Measurements from ENCODE around the gene CHAF1A.

Gene CHAF1A

DNA sequence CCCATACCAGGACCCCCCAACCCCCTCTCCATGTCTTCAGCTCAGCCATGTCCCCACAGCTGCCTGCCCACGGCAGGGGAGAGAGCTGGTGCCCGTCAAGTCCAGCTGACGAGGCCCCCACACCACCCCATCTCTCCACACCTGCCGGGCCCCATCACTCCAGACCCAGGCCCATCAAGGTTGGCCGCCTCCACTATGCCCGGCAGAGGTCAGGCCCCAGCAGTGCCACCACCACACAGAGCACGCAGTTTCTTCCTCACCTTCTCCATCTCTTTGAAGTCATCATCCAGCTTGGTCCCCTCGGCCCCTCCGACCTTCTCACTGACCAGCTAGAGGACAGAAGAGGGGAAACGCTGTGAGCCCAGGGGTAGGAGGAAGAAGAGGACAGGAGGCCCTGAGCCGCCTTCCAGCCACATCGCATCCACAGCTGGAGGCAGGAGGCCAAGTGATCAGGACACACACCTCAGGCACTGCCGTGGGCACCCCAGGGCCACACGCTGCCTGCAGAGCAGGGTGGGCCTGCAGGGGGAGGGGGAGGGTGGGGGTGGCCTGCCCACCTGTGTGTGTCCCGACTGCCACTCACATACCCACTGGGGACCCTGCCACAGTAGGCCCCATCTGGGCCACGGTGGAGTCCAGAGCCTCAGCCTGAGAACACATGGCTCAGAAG lies 35.6 kb upstream of the CHAF1A start:
- no peak for DNase-seq

- no peak for DNase-seq
These were observed 35.1 kb upstream of the CHAF1A start for GRCh38 chr19:4367336-4367723.

- no peak for DNase-seq
These were observed 34.7 kb upstream of the CHAF1A start for GRCh38 chr19:4367781-4368127.

DNA sequence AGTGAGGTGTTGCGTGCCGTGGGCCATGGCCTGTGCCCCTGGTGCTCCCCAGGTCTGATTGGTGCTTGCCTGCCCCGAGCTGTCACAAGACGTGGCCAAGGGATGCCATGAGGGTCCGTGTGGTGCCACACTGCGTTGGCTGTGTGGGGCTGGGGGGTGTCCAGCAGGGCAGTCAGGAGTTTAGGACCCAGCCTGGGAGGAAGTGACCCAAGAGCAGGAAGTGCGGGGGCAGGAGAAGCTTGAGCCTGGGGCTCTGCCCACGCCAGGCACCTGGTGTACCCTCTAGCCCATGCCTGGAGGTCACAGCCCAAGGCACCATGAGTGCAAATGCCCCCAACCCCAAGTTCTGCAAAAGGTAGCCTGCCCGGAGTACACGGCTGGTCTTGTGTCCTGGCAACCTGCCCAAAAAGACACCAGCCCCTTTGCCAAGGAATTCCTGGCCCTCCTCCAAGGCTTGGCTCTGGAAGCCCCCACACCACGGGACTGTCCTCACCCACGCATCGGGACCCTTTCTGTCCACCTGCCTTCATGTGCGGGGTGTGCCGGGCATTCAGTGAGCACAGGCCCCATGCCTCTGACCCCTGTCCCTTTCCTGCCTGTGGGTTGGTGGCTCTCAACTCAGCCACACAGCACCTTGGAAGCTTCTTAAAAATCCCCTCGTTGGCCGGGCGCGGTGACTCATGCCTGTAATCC lies 34.2 kb upstream of the CHAF1A start:
- DNase-seq: no peak

DNA sequence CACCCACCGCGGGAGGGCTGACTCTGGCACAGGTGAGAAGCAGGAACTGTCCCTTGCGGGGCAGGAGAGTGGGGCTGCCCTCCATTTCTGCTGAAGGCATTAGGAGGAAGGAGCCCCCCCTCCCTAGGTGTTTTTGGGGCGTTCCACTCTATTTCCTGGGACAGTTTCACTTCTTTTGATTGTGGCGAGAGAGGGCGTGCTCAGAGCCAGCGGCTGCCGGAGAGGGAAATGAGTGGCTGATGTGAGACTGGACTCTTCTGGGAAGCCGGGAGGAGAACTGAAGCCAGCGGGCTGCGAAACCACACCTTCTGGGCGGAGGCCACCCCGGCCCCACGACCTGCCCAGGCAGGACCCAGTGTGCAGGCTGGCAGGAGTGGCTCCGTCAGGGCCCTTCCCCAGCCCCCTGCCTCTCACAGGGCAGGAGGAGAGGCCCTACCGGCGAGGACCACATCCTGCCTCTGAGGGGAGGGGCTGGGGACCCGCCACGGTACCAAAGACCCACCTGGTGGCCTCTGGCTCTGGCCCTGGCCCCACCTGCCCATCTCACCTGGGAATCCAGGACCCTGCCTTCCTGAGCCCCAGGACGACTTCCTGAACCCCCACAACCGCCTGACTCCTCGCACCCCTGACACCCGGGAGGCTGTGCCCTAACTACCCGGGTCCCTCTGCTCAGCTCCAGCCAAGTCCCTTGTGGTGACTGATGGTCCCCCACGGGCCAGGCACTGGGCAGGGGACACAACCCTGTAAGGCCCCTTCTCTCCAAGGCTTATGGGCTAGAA lies 33.1 kb upstream of the CHAF1A start:
- no peak for DNase-seq

GRCh38 chr19:4369888-4370260 lies 32.6 kb upstream of the CHAF1A start:
- no peak for DNase-seq

GRCh38 chr19:4370418-4371041 lies 31.9 kb upstream of the CHAF1A start:
- no peak for DNase-seq

- no peak for DNase-seq
These were observed 30.9 kb upstream of the CHAF1A start for GRCh38 chr19:4371247-4372164.

DNA sequence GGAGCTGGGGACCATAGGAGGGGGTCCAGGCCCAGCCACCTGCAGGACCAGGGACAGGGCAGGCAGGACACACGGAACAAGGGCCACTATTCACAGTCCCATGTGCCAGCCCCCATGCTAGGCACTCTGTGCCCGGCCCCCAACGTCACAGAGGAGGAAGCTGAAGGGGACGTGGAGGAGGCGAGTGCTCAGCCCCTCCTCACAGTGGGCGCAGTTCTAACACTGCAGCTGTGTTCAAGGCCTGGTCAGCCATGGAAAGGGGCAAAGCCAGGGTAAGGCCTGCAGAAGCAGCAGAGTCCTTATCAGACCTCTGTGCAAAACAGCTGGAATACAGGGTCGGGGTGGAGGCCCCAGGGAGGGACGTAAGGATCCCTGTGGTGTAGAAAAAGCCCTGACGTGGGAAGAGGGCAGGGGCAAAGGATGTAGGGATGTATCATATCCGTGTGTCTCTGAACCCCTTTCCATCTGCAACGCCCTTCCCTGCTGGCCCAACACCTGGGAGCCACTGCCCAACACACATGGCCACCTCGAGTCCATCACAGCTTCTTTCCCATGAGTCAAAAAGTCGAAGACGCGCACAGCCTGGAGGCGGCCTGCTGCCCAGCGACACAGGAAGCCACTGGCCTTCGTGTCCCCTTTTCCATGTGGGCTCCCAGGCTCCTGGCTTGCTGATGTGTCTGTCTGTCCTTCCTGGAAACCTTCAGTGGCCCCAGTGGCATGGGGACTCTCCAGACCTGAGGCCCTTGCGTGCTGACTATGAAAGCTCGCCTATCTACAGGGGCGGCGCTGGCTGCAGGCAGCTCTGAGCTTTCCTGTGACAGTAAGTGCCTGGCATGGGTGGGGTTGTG lies 30.1 kb upstream of the CHAF1A start:
- no peak for DNase-seq

GRCh38 chr19:4373013-4373367 lies 29.4 kb upstream of the CHAF1A start:
- no peak for DNase-seq

DNA sequence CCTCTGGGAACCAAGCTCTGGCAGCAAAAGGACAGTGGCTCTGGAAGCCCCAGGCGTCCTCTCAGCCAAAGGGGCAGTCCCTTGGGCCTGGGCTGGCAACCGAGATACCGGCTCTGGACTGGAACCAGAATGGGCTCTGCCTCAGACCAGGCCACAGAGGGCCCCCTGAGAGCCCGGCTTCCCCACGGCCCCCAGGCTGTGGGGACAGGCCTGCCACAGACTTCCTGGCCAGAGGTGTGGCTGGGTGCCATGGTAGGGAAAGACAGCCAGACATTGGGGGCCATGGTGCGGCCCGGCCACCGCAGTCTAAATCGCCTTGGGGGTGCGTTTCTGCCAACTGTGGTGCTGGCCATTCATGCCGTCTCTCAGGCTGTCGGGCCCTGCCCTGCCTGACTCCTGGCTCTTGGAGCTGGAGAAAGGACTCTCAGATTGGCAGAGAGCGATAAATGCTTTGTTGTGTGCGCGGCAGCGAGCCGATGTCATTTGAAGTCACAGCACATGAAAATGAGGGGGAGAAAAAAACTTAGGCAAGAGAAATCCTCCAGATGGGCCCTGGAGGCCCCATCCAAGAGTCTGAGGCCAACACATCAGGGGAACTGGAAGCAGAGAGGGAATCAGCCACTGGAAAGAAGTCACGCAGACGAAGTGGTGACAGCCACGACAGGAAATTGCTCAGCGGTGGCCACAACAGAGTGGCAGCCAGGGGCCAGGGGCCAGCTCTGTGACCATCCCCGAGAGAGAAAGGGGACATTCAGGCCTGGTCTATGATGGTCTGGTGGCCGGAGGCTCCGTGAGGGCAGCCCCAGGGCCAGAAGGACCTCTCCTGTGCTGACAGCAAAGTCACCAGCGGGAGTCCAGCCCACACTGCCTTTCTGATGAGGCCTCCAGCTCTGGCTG lies 28.6 kb upstream of the CHAF1A start:
- DNase-seq: no peak

GRCh38 chr19:4374498-4375163 lies 27.8 kb upstream of the CHAF1A start:
- DNase-seq: no peak

DNA sequence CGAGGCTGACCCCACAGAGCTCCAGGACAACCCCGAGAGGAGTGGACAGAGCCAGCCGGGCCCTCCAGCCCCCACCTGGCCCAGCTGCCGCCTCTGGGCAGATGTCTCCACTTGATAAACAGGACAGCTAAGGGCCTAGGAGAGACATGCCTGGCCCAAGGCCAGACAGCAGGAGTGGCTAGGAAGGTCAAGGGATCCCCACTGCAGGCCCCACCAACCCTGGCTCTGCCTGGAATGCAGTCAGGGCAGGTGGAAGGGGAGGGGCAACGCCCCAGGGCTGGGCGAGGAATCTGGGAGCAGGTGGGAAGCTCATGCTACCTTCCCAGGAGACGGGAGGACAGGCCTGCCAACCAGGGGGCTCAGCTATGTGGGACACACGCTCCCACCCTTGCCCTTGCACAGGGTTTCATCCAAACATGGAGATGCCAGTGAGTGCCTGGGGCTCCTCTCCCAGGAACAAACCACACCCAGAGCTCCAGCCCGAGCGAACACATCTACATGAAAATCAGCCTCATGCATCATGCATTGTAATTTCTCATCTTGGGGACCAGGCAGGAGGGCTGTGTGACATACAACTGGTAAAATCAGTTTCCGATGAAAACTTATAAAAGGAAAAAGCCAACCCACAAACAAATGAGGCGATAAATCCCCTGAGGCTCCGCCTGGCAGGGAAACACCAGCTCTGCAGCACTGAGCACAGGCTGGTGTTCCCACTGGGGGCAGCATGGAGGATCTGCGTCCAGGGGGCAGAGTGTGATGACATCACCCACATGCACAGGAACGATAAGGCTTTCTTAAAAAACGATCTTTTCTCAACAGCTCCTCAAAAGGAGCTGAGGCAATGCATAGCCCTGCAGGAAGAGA lies 27.0 kb upstream of the CHAF1A start:
- no peak for DNase-seq

- no peak for DNase-seq
These were observed 26.3 kb upstream of the CHAF1A start for GRCh38 chr19:4376028-4376670.

GRCh38 chr19:4376671-4376990 lies 25.8 kb upstream of the CHAF1A start:
- DNase-seq: no peak

- no peak for DNase-seq
These were observed 25.3 kb upstream of the CHAF1A start for GRCh38 chr19:4376991-4377781.

DNA sequence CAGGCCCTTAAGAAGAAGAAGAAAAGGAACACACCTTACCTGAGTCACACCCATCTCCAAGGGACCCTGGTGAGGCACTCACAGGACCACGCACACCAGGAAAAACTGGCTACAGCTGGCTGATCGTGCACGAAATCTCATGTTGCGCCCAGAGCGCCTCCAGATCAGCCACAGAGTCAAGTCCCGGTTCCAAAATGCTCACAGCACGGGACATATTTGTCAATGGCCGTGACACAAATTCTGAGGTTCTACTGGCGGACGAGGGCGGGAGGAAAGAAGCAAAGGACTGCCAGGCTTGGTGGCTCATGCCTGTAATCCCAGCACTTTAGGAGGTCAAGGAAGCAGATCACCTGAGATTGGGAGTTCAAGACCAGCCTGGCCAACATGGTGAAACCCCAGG lies 23.6 kb upstream of the CHAF1A start:
- no peak for DNase-seq
